Measurements from ENCODE around the gene WWC2. TPM values are rescaled to one million over a fixed set of nuclear protein-coding genes. Genes with fewer than 3 reads are reported as not detected.
A peak's percentile ranks its signal among the peaks of the same experiment; 100 is the strongest.

WWC2 gene
- total RNA-seq, 1 experiment from 2014 or later, result 15.9 TPM

- no peak for DNase-seq (ENCODE audit: low spot score)
- in situ Hi-C loops (cut with HindIII; ENCODE audit: low sequenced_read_pairs), result no loop called here
Observed at GRCh38 chr4:183223053-183223452, 124.0 kb downstream of the WWC2 start.

- in situ Hi-C loops (cut with HindIII; ENCODE audit: low sequenced_read_pairs), result no loop called here
- DNase-seq (ENCODE audit: low spot score), result no peak
Observed at GRCh38 chr4:183229397-183229796, 130.3 kb downstream of the WWC2 start.

GRCh38 chr4:183240581-183241321 is 141.7 kb downstream of the WWC2 start:
- in situ Hi-C loops (cut with HindIII; ENCODE audit: low sequenced_read_pairs), result no loop called here
- DNase-seq (ENCODE audit: low spot score), result no peak

- in situ Hi-C loops (cut with HindIII; ENCODE audit: low sequenced_read_pairs), result no loop called here
- DNase-seq (ENCODE audit: low spot score), result no peak
Observed at GRCh38 chr4:183241322-183241640, 142.2 kb downstream of the WWC2 start.

- DNase-seq (ENCODE audit: low spot score), result no peak
- in situ Hi-C loops (cut with HindIII; ENCODE audit: low sequenced_read_pairs), result no loop called here
Observed at GRCh38 chr4:183241721-183242151, 142.7 kb downstream of the WWC2 start.

DNA sequence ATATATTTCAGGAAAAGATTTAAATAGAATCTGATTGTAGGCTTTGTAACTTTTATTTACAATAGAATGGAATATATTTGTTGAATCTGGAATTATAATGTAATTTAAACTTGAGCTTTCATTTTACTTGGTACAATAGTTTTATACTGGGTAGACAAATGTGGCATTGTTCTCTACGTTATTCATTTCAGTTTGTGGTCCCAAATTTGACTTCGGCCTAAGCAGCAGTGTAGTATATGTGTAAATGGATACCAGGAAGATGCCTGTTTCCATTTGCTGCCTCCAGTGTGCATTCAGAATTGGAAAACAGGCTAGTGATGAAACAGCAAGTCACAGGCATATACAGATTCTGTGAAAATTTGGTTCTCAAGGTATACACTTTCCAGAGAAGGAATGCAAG is 143.2 kb downstream of the WWC2 start:
- in situ Hi-C loops (cut with HindIII; ENCODE audit: low sequenced_read_pairs), result no loop called here
- DNase-seq (ENCODE audit: low spot score), result no peak

DNA sequence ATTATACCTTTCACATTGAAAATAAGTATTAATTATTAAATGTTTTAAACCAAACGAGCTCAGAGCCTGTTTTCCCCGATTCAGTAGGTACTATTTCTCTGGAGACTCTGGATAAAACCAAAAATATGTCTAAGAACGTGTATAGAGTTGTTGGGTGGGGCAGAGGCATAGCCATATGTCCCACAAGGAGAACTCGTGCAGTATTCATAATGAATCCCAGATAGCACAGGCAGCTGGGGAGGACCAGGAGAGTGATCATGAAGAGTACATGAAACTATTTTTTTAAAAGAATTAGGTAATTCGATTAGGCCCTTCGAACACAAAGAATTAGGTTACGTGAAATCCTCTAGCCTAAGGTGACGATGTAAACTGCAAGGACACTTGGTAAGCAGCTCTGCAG is 145.0 kb downstream of the WWC2 start:
- DNase-seq (ENCODE audit: low spot score), result no peak
- in situ Hi-C loops (cut with HindIII; ENCODE audit: low sequenced_read_pairs), result no loop called here

DNA sequence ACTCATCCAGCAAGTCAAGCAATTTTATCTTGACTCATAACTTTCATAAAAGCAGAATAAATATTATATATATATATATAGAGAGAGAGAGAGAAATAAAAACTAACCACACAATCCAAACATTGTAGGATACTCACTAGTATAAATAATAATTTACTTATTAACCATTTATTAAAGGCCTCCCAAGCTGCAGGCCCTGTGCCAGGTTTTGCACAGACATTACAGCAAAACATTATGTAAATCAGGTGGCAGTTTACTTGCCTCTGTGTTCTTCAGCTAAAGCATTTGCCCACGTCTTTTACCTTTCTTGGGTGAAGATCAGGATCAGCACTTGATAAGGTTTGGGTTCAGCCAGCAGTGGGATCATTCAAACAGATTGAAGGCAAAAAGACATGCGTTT is 145.4 kb downstream of the WWC2 start:
- in situ Hi-C loops (cut with HindIII; ENCODE audit: low sequenced_read_pairs), result no loop called here
- no peak for DNase-seq (ENCODE audit: low spot score)

DNA sequence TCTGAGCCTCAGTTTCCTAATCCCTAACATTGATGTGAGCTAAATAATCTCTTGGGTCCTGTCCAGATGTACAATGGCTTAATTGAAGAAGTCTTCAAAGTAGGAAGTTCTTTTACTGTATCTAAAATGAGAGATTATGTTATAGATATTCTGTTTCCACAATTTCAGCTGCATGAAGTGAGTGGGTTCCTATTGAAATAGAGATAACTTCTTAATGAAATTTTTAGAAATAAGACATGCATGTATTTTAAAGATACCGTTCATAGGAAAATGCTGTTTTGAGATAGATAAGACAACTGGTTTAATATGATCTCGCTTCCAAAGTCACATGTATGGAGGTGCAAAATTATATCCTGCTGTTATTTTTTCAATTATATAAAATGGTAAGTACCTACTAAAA is 149.1 kb downstream of the WWC2 start:
- DNase-seq (ENCODE audit: low spot score), result no peak
- in situ Hi-C loops (cut with HindIII; ENCODE audit: low sequenced_read_pairs), result no loop called here

GRCh38 chr4:183249854-183250253 is 150.8 kb downstream of the WWC2 start:
- peak; percentile 18 for DNase-seq (ENCODE audit: low spot score)
- in situ Hi-C loops (cut with HindIII; ENCODE audit: low sequenced_read_pairs), result loop anchor here (25.0 kb wide), 2 partner anchors 188 to 313 kb away; no protein-coding TSS in a partner anchor

- no peak for DNase-seq (ENCODE audit: low spot score)
- in situ Hi-C loops (cut with HindIII; ENCODE audit: low sequenced_read_pairs), result loop anchor here (25.0 kb wide), 2 partner anchors 189 to 314 kb away; no protein-coding TSS in a partner anchor
Observed at GRCh38 chr4:183250831-183251230, 151.8 kb downstream of the WWC2 start.

GRCh38 chr4:183252959-183253358 is 153.9 kb downstream of the WWC2 start:
- no peak for DNase-seq (ENCODE audit: low spot score)
- in situ Hi-C loops (cut with HindIII; ENCODE audit: low sequenced_read_pairs), result loop anchor here (25.0 kb wide), 2 partner anchors 191 to 316 kb away; no protein-coding TSS in a partner anchor

DNA sequence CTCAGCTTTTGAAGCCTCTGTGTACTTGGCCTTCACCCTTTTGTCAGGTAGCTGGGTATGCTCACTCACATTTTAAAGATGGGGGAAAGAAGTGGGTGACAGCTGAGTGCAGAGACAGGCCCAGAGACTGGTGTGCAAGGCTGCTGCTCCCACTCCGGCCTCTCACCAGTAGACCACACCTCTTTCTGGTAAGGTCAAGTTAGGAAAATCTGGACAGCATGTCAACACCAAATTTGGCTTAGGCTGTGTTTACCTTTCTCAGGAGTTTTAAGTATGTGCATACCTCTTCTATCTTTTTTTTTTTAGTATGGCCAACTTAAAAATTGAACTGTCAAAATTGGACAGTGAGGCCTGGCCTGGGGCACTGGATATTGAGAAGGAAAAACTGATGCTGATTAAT is 154.4 kb downstream of the WWC2 start:
- no peak for DNase-seq (ENCODE audit: low spot score)
- in situ Hi-C loops (cut with HindIII; ENCODE audit: low sequenced_read_pairs), result loop anchor here (25.0 kb wide), 2 partner anchors 191 to 316 kb away; no protein-coding TSS in a partner anchor

- DNase-seq (ENCODE audit: low spot score), result no peak
- in situ Hi-C loops (cut with HindIII; ENCODE audit: low sequenced_read_pairs), result loop anchor here (25.0 kb wide), 2 partner anchors 192 to 317 kb away; no protein-coding TSS in a partner anchor
Observed at GRCh38 chr4:183254162-183254561, 155.1 kb downstream of the WWC2 start.

- in situ Hi-C loops (cut with HindIII; ENCODE audit: low sequenced_read_pairs), result loop anchor here (25.0 kb wide), 2 partner anchors 193 to 318 kb away; no protein-coding TSS in a partner anchor
- no peak for DNase-seq (ENCODE audit: low spot score)
Observed at GRCh38 chr4:183255487-183255886, 156.4 kb downstream of the WWC2 start.

DNA sequence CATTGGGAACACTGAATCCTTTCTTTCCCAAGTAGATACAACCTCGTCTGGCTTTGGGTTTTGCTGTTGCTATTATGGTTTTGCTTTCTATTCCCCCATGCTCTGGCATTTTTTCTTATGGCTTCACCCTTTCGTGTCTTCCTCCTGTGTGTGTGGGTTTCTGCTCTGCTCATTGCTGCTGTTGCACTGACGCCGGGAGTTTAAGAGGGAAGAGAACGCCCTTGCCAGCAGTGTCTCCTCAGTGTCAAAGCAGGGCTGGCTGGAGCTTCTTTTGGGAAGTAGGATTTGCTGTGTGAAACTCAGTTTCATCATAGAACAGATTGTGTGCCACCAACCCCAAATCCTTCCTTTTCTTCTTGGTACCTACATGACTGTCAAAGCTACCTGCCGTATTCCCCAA is 157.3 kb downstream of the WWC2 start:
- peak; percentile 11 for DNase-seq (ENCODE audit: low spot score)
- in situ Hi-C loops (cut with HindIII; ENCODE audit: low sequenced_read_pairs), result loop anchor here (25.0 kb wide), 2 partner anchors 194 to 319 kb away; no protein-coding TSS in a partner anchor

DNA sequence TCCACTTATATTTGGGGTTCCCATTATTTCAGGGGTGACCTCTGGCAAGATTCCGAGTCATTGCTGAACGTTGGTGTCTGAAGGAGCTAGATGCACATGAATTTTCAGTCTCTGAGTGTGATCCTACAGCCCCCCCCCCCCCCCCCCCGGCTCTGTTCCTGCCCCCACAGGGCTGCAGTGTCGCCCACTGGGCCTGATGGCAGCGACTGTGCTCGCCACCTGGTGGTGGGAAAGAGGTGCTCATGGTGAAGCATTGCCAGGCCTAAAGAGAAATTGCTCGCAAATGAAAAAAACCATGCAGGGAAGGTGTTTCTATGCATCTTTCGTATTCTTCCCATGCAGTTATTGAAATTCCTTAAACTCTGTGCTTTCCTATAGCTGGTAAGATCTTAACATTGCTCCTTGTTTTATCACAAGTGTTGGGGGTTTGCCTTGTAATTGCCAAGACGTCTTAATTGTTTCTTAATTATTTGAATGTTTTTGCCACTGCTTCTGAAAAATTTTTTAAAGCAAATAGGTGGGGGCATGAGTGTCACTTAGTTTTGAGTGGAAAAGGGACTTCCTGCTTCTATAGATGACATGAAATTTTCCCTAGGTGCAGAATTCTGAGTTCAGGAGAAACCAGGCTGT is 157.8 kb downstream of the WWC2 start:
- in situ Hi-C loops (cut with HindIII; ENCODE audit: low sequenced_read_pairs), result loop anchor here (25.0 kb wide), 2 partner anchors 195 to 320 kb away; no protein-coding TSS in a partner anchor
- peak; percentile 55 for DNase-seq (ENCODE audit: low spot score)

GRCh38 chr4:183257808-183258207 is 158.8 kb downstream of the WWC2 start:
- DNase-seq (ENCODE audit: low spot score), result no peak
- in situ Hi-C loops (cut with HindIII; ENCODE audit: low sequenced_read_pairs), result loop anchor here (25.0 kb wide), 2 partner anchors 196 to 321 kb away; no protein-coding TSS in a partner anchor

DNA sequence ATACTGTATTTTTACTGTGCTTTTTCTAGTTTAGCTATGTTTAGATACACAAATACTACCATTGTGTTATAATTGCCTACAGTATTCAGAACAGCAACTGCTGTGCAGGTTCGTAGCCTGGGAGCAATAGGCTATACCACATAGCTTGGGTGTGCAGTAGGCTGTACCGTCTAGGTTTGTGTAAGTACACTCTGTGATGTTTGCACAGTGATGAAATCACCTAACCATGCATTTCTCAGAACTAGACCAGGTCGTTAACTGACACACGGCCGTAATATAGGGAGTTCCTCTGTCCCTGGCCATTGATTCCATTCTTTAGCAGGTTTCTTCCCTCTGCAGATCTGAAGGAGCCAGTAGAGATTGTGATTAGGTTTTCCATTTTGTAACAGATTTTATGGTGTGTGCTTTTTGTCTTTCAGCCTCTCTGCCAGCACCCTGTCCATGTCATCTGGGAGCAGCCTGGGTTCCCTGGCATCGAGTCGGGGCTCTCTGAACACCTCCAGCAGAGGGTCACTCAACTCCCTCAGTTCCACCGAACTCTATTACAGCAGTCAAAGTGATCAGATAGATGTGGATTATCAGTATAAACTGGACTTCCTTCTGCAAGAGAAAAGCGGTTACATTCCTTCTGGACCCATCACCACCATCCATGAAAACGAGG is 161.6 kb downstream of the WWC2 start:
- in situ Hi-C loops (cut with HindIII; ENCODE audit: low sequenced_read_pairs), result loop anchor here (25.0 kb wide), 2 partner anchors 198 to 323 kb away; no protein-coding TSS in a partner anchor
- DNase-seq (ENCODE audit: low spot score), result no peak
